A549 (cell line): ENCODE data around the gene KCNIP2.

Experiments
- CHD2 ChIP-seq: fragments of 150-350 bp; IDR thresholded peaks from 2 replicates; pipeline ENCODE4 v1.6.1; 2014; ENCODE audit warnings: low read length; ENCODE audit not compliant: partially characterized antibody
- CTCF ChIP-seq: fragments of >200 bp; sonication (Bioruptor Twin); formaldehyde crosslinking; IDR thresholded peaks from 3 replicates; pipeline ENCODE4 v1.5.1; 2016
- EP300 ChIP-seq, 2 experiments: fragments of >200 bp; sonication (Bioruptor Twin); formaldehyde crosslinking; IDR thresholded peaks; 2 replicates in 1 of 2; 3 replicates in 1 of 2; pipeline ENCODE4 v1.6.1; 2016 to 2017
- KDM5A ChIP-seq: fragments of 200-600 bp; sonication (generic); IDR thresholded peaks from 2 replicates; pipeline ENCODE4 v1.6.1; 2016; ENCODE audit warnings: antibody characterized with exemption, mild to moderate bottlenecking
- MAZ ChIP-seq: fragments of 150-350 bp; IDR thresholded peaks from 2 replicates; pipeline ENCODE4 v1.6.1; 2014; ENCODE audit warnings: antibody characterized with exemption, low read depth, low read length, borderline replicate concordance
- POLR2A ChIP-seq: IDR thresholded peaks from 2 replicates; pipeline ENCODE4 v1.6.1; 2012; ENCODE audit warnings: mild to moderate bottlenecking, low read length
- RCOR1 ChIP-seq: fragments of 150-350 bp; IDR thresholded peaks from 2 replicates; pipeline ENCODE4 v1.6.1; 2014; ENCODE audit warnings: antibody characterized with exemption, low read length, low read depth
- REST ChIP-seq: fragments of 200-600 bp; sonication (generic); IDR thresholded peaks from 2 replicates; pipeline ENCODE4 v1.6.1; 2016; ENCODE audit warnings: antibody characterized with exemption, mild to moderate bottlenecking, moderate library complexity
- USF2 ChIP-seq: fragments of 450-650 bp; IDR thresholded peaks from 2 replicates; pipeline ENCODE4 v1.6.1; 2014; ENCODE audit warnings: antibody characterized with exemption
- ZFP36 ChIP-seq: fragments of 450-650 bp; IDR thresholded peaks from 2 replicates; pipeline ENCODE4 v1.6.1; 2014; ENCODE audit warnings: borderline replicate concordance; ENCODE audit not compliant: partially characterized antibody

GRCh38 chr10:101886521-101887312 lies 43.1 kb upstream of the KCNIP2 start:
- TF ChIP-seq MAZ (no peak), USF2 (no peak), KDM5A (no peak), EP300 (IDR thresholded peaks at IDR 0.05) (no peak), POLR2A (no peak), CTCF (no peak), RCOR1 (no peak), ZFP36 (no peak), CHD2 (no peak), REST (no peak)
